Fibroblast of pulmonary artery (primary cell): ENCODE results near the gene POFUT2.

Experiments used
- DNase-seq: peaks from one replicate; pipeline ENCODE4 v3.0.0-alpha.2; 2010; ENCODE audit warnings: low read depth
- H3K4me3 ChIP-seq: replicated peaks from 2 replicates; pipeline ENCODE4 v1.5.1; 2011; ENCODE audit warnings: low read depth, mild to moderate bottlenecking, control low read depth, low read length, moderate library complexity
- CTCF ChIP-seq: IDR thresholded peaks from 2 replicates; pipeline ENCODE4 v1.5.1; 2011; ENCODE audit warnings: mild to moderate bottlenecking, control low read depth, low read length, inconsistent platforms; ENCODE audit errors: missing control alignments

POFUT2 gene

DNA sequence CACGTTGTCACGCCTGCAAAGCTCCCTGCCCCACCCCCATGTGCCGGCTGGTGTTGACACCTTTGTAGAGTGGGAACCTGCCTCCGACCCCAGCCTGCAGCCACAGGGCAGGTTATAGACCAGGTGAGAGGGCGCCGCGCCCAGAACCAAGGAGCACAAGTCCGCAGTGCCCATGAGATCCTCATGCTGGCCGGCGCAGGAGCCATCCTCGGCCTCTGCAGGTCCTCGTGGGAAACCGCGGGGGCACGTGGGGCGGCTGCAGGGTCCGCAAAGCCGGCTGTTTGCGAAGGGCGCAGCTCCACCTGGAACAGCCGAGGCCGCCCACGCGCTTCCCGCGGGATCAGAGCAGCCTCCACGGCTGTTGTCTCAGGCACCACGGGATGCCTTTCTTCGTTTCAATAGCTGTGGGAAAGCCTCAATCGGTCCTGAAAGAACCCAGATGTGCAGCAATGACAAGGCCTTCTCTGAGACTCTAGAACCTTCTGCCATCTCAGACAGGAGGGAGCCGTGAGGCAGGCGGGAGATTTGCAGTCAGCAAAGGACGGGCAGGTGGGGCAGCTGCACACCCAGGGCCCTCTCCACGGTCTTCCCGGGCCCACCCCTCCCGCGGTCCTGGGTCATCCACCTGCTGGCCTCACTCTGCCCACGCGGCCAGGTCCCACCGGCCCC, 29.9 kb downstream of the POFUT2 start:
- TF ChIP-seq CTCF, result no peak
- no peak for DNase-seq
- no peak overlapping the region for H3K4me3 ChIP-seq

- TF ChIP-seq CTCF, result no peak
- DNase-seq, result no peak
- no peak overlapping the region for H3K4me3 ChIP-seq
Measured at GRCh38 chr21:45256912-45257672, 30.6 kb downstream of the POFUT2 start.

- no peak for TF ChIP-seq CTCF
- no peak for DNase-seq
- H3K4me3 ChIP-seq, result no peak overlapping the region
Measured at GRCh38 chr21:45256021-45256911, 31.4 kb downstream of the POFUT2 start.

GRCh38 chr21:45255381-45256020, 32.2 kb downstream of the POFUT2 start:
- TF ChIP-seq CTCF, result no peak
- no peak for DNase-seq
- no peak overlapping the region for H3K4me3 ChIP-seq

GRCh38 chr21:45254460-45254930, 33.2 kb downstream of the POFUT2 start:
- H3K4me3 ChIP-seq, result no peak overlapping the region
- TF ChIP-seq CTCF, result no peak
- DNase-seq, result no peak

GRCh38 chr21:45253633-45254459, 33.8 kb downstream of the POFUT2 start:
- DNase-seq, result no peak
- TF ChIP-seq CTCF, result no peak
- no peak overlapping the region for H3K4me3 ChIP-seq
